Uterus (tissue), 4 donors: Measurements from ENCODE around the gene FRMD7. TPM values are rescaled to one million over a fixed set of nuclear protein-coding genes. Genes with fewer than 3 reads are reported as not detected.

ENCODE experiments used
- DNase-seq, 2 donors: peaks; one replicate each; pipeline ENCODE4 v3.0.0-alpha.2; 2019 to 2020
- H3K27ac ChIP-seq, 2 donors: fragments of 200-600 bp; sonication (generic); 1 replicate in 1 of 2; 2 replicates in 1 of 2; pipeline ENCODE4 v1.5.1; 2016 to 2018
- H3K27me3 ChIP-seq, 2 donors: fragments of 200-600 bp; sonication (generic); one replicate each; pipeline ENCODE4 v1.5.1; 2018 to 2019; ENCODE audit warnings: control low read depth in 1 of 2
- H3K36me3 ChIP-seq, 2 donors: fragments of 200-600 bp; sonication (generic); one replicate each; pipeline ENCODE4 v1.5.1; 2019; ENCODE audit warnings: control low read depth in 1 of 2
- H3K4me1 ChIP-seq, 2 donors: fragments of 200-600 bp; sonication (generic); one replicate each; pipeline ENCODE4 v1.5.1; 2018 to 2019; ENCODE audit warnings: control low read depth in 1 of 2
- H3K4me3 ChIP-seq, 2 donors: fragments of 200-600 bp; sonication (generic); 1 replicate in 1 of 2; 2 replicates in 1 of 2; pipeline ENCODE4 v1.5.1; 2018 to 2019; ENCODE audit warnings: mild to moderate bottlenecking in 1 of 2
- H3K9me3 ChIP-seq, 2 donors: fragments of 200-600 bp; sonication (generic); one replicate each; pipeline ENCODE4 v1.5.1; 2019; ENCODE audit warnings: control low read depth in 1 of 2
- CTCF ChIP-seq, 4 experiments: fragments of 200-600 bp in 2 of 4; fragments of 450-650 bp in 2 of 4; sonication (generic) in 2 of 4; IDR thresholded peaks; one replicate each; pipeline ENCODE4 v1.5.1; 2016 to 2019; ENCODE audit warnings: antibody characterized with exemption in 4 of 4, mild to moderate bottlenecking in 2 of 4, moderate library complexity in 1 of 4
- POLR2A ChIP-seq, 2 donors: fragments of 450-650 bp; IDR thresholded peaks; one replicate each; pipeline ENCODE4 v1.6.1; 2016; ENCODE audit warnings: antibody characterized with exemption in 2 of 2, mild to moderate bottlenecking in 1 of 2, moderate library complexity in 1 of 2
- intact Hi-C: fragments of 100-400 bp; cut with DNase I; formaldehyde crosslinking; loops from one replicate; pipeline ENCODE4 v1.15.1; 2023; ENCODE audit warnings: low total_unique reads
- total RNA-seq, 4 donors: library from RNA; depleted of rRNA in 3 of 4; stranded (reverse); fragments of >200 nt in 3 of 4; gene quantifications; one replicate each; pipeline versions ENCODE4 v1.1.0 to v1.2.4, GENCODE V29; 2014 to 2023
- donor health status: DM: yes; HTN: yes; CAD: no.

FRMD7 gene
- total RNA-seq, 4 donors from 2014 or later: 1.6 to 5.9 (median 3.9) TPM

DNA sequence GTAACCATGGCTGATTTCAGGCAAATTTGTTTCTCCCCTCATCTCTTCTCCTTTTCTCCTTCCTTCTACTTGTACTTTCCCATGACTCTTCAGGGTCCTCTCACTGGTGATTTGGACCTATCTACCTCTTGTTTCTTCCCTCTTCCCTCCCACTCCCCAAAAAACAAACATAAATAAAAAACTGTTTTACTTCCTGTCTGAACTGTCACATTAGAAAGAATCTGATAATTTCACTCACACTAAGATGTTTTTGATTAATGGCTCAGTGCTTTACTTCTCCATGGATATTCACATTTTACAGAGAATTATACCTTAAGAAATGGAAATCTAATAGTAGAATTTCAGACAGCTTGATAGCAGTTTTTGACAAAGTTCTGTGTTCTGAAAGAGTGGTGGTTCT, 97.6 kb downstream of the FRMD7 start:
- Histone ChIP-seq H3K4me3 (no peak overlapping the region), H3K4me1 (no peaks in the 10 kb centered on the region), H3K36me3 (no peaks in the 10 kb centered on the region), H3K9me3 (no peaks in the 10 kb centered on the region), H3K27ac (no peak overlapping the region), H3K27me3 (no peaks in the 10 kb centered on the region)
- intact Hi-C loops: no loop called here
- no peak for DNase-seq
- TF ChIP-seq POLR2A (IDR thresholded peaks at IDR 0.05) (no peak), CTCF (IDR thresholded peaks at IDR 0.05) (no peak)

Other genes with a start within 250 kb of the FRMD7 start
- 100 to 1,000 TPM in 2 of 4 donors, 10 to 100 TPM in 2; 65.9 to 137 (median 111) TPM for gene STK26, start 104.7 kb downstream of the FRMD7 start, total RNA-seq
- 100 to 1,000 TPM in 2 of 4 donors, 10 to 100 TPM in 2; 68.6 to 146 (median 111) TPM for gene RAP2C, start 91.4 kb upstream of the FRMD7 start, total RNA-seq